PFSK-1 (cell line): ENCODE results near the gene SHLD1.

ENCODE experiments used
- FOXP2 ChIP-seq: optimal IDR thresholded peaks from 2 replicates; pipeline ENCODE3; 2011; ENCODE audit warnings: borderline replicate concordance, control low read depth, inconsistent platforms; ENCODE audit not compliant: insufficient read depth; ENCODE audit errors: extremely low read length, extremely low read depth
- POLR2AphosphoS5 ChIP-seq: IDR thresholded peaks from 2 replicates; pipeline ENCODE4 v1.6.1; 2012; ENCODE audit warnings: low read depth, mild to moderate bottlenecking, control low read depth, low read length, moderate library complexity
- SIN3A ChIP-seq: IDR thresholded peaks from 2 replicates; pipeline ENCODE4 v1.6.1; 2012; ENCODE audit warnings: mild to moderate bottlenecking, low read length, moderate library complexity, borderline replicate concordance; ENCODE audit not compliant: insufficient read depth
- TAF1 ChIP-seq: IDR thresholded peaks from 2 replicates; pipeline ENCODE4 v1.6.1; 2012; ENCODE audit warnings: low read length, control low read depth, borderline replicate concordance; ENCODE audit not compliant: insufficient read depth
- TF ChIP-seq, protein P1 (sequence below), 2 experiments: IDR thresholded peaks; 2 replicates each; pipeline versions ENCODE4 v1.6.1 to v1.8.0; 2011 to 2012; ENCODE audit warnings: low read depth in 2 of 2, low read length in 2 of 2, control low read depth in 1 of 2, inconsistent platforms in 1 of 2, mild to moderate bottlenecking in 1 of 2, moderate library complexity in 1 of 2; ENCODE audit not compliant: insufficient read depth in 1 of 2

- TF ChIP-seq POLR2AphosphoS5 (no peak), TAF1 (no peak), SIN3A (no peak), FOXP2 (no peak)
- TF ChIP-seq, protein P1, sequence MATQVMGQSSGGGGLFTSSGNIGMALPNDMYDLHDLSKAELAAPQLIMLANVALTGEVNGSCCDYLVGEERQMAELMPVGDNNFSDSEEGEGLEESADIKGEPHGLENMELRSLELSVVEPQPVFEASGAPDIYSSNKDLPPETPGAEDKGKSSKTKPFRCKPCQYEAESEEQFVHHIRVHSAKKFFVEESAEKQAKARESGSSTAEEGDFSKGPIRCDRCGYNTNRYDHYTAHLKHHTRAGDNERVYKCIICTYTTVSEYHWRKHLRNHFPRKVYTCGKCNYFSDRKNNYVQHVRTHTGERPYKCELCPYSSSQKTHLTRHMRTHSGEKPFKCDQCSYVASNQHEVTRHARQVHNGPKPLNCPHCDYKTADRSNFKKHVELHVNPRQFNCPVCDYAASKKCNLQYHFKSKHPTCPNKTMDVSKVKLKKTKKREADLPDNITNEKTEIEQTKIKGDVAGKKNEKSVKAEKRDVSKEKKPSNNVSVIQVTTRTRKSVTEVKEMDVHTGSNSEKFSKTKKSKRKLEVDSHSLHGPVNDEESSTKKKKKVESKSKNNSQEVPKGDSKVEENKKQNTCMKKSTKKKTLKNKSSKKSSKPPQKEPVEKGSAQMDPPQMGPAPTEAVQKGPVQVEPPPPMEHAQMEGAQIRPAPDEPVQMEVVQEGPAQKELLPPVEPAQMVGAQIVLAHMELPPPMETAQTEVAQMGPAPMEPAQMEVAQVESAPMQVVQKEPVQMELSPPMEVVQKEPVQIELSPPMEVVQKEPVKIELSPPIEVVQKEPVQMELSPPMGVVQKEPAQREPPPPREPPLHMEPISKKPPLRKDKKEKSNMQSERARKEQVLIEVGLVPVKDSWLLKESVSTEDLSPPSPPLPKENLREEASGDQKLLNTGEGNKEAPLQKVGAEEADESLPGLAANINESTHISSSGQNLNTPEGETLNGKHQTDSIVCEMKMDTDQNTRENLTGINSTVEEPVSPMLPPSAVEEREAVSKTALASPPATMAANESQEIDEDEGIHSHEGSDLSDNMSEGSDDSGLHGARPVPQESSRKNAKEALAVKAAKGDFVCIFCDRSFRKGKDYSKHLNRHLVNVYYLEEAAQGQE (IDR thresholded peaks at IDR 0.05; ENCODE audit: insufficient read depth in 1 of 2, low read depth in 2 of 2, low read length in 2 of 2), result no peak
Measured at GRCh38 chr20:5737619-5737953, 12.6 kb upstream of the SHLD1 start.
